GM18868 (cell line): ENCODE results near the gene NR4A2.
A peak's percentile ranks its signal among the peaks of the same experiment; 100 is the strongest.

Experiments
- ATAC-seq: cut with Tn5 transposase; IDR thresholded peaks from one replicate; pipeline ENCODE4 v1.9.1; 2021; ENCODE audit warnings: mild to moderate bottlenecking, moderate library complexity; ENCODE audit not compliant: unreplicated experiment

NR4A2 gene

GRCh38 chr2:156332534-156333273 is at the start of gene NR4A2:
Gene NR4A2 (minus strand): TSS chr2:156332721. CDS start chr2:156330186, 2,535 bp downstream.
- peak; percentile 72 for ATAC-seq

DNA sequence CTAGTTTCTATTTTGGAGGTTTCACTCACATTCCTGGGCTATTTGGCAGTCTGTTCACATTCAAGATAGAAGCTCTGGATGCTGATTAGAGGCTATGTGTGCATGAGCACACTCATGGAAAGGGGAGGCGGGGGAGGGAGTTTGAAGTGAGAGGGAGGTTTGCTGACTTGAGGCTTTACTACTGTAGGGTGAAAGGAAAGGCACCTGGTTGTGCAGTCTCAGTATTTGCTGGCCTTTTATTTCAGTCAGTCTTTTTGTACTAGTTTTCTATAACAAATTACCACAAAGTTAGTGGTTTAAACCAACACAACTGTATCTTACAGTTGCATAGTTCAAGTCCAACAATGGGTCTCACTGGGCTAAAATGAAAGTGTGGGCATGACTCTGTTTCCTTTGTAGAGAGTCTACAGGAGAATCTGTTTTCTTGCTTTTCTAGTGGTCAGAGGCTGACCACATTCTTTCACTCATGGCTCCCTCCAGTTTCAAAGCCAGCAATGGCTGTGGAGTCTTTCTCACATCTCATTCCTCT is 47.7 kb upstream of the NR4A2 start:
- ATAC-seq, result peak; percentile 83

DNA sequence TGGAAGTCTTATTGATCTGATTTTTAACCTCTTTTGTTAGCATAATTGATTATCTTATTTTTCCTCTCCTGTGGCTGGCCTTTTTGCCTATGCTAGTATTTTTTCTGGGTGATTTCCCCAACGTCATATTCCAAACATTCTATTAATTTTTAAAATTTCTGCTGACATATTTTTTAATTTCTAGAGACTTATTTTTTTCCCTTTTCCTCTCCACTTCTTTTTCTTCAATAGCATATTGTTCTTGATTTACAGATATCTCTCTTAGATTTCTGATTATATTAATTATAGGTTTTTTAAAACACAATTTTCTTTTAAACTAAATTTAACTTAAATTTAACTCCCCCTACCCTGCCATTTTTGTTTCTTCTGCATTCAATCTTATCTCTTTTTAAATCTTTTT is 47.2 kb upstream of the NR4A2 start:
- ATAC-seq, result no peak

GRCh38 chr2:156379071-156379470 is 46.5 kb upstream of the NR4A2 start:
- peak; percentile 76 for ATAC-seq

GRCh38 chr2:156366753-156367152 is 34.2 kb upstream of the NR4A2 start:
- ATAC-seq, result no peak

DNA sequence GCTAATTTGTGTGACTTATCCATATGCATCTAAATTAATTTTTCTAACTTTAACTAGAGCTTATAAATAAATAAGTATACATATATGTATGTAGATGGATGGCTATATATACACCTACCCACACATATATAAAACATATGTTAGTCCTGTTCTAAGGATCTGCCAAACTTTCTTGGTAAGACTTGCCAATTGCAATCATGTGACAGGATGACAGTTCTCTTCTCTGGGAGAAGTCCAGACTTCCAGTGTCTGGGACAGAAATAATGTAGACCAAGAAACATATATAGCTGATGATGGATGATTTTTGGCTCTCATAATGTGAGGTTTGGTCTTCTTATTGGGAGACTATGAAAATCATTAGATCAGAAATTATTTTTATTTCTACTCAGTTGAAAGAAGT is 30.6 kb upstream of the NR4A2 start:
- ATAC-seq, result no peak

DNA sequence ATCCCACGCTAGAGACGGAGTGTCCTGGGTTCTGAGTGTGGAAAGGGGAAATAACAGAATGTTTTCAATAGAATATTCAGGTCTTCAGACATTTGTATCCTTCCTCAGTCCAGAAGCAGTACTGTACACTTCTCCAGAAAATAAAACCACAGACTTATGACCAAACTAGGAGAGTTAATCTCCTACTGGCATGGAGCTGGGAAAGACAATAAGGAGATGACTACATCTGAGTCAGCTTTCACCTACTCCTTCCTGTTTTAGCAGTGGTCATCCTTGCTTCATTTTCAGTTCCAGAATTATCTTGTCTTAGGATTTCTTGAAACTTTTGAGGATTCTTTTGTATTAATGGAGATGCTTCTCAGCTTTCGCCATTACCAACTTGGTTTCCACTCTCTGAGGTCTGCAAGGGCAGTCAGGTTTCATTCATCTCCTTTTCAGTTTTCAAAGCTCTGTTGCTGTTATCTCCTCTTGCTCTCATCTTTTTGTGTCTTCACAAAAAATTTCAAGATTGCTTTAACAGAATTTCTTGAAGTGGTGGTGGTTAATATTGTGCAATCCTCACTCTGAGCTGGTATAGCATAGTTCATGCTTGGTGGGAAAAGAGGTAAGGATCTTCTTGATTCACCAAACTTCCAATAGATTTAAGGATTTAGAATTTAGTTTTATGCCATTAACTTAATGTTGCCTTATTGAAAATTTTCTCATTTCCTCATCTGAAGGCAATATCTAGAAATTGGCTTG is 23.7 kb upstream of the NR4A2 start:
- no peak for ATAC-seq

DNA sequence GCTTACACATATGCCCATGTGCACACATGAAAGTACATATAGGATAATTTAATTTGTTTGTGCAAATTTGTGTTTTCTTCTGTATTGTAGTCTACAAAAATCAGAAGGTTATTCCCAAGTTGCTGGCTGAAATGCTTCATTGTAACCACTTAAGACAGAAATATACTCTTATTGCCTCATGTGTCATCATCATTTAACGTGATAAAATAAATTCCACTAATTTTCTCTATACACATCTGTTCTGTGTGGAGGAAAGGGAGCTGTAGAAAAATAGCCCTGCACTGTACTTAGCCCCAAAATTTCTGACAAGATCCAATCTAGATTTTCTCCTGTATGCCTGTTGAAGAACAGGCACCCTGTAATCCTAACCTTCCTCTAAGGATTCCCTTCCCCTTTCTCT is 20.4 kb upstream of the NR4A2 start:
- ATAC-seq, result no peak

GRCh38 chr2:156350374-156351142 is 18.0 kb upstream of the NR4A2 start:
- no peak for ATAC-seq

DNA sequence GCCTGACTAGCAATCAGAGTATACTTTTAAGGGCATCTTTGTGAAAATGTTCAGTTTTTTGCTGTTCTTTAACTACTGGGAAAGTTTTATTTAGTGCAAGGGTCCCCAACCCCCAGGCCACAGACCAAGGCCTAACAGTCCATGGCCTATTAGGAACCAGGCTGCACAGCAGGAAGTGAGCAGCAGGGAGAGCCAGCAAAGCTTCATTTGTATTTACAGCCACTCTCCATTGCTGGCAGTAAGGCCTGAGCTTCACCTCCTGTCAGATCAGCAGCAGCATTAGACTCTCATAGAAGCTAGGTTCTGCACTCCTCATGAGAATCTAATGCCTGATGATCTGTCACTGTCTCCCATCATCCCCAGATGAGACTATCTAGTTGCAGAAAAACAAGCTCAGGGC is 17.1 kb upstream of the NR4A2 start:
- no peak for ATAC-seq

- no peak for ATAC-seq
These were observed 16.6 kb upstream of the NR4A2 start for GRCh38 chr2:156349161-156349560.

GRCh38 chr2:156347431-156347830 is 14.9 kb upstream of the NR4A2 start:
- no peak for ATAC-seq

GRCh38 chr2:156346731-156347130 is 14.2 kb upstream of the NR4A2 start:
- no peak for ATAC-seq

DNA sequence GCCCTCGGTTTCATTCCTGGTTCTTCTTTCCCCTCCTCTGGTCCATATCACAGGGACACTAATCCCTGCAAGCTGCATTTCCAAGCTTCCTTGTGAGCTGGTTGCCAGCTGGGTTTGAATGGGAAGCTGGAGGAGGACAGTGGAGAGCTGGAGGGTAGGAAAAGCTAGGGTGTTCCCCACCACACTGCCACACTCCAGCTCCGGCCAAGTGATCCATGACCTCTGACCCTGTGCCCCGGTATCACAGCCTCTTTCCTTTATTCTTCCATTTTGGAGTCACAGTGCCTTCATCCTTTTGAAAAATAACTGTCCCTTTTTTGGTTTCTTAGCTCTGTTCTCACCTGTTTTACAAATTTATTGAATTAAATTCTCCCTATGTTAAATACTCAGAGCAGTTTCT is 13.1 kb upstream of the NR4A2 start:
- ATAC-seq, result no peak

DNA sequence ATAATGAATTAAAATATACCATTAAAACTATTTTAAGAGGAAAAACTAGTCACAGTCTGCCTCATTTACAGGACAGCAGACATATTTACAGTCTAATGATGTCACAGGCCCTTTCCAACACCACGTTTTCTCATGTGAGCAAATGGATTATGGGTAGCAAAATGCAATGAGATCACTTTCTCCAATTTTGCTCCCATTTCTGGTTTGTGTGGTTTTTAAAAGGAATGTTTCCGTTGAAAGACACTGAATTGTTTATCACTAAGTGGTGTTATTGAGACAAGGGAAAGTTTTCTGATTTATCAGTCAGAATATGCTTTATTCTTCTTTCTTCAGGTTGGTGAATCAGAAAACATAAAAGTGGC is 11.4 kb upstream of the NR4A2 start:
- ATAC-seq, result no peak

DNA sequence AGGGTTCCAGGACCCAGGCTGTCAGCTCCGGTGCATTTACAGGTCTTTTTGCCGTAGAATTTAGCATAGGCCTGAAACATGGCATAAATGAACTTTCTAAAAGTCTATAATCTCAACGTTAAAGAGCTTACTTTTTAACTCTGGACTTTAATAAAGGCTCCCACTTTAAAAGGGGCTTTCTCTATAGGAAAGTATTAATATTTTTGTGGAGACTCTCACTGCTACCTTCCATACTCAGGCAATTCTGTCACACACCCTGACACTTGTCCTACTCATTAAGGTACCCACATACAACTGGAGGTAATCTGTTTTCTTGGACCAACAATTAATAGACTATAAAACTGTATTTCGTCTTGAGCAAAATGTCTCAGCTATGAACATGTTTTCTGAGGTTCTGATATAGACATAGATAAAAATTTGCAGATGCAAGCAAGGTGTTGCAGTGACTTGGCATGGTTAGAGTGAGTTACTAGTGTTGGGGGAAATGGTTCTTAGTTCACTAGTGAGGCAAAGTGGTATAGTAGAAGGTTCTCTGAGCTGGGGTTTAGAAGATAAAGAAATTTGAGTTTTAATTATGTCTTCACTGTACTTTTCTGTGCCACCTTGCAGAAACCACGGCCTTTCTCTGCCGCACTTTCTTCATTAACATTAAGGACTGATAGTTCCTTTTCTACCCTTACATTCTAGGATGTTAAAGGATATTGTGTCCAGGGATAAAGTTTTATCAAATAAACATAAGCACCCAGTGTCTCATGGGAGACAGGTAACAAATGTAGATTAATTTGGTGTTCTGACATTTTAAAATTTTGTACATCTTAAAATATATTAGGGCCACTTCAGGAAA is 10.8 kb upstream of the NR4A2 start:
- ATAC-seq, result no peak

GRCh38 chr2:156342254-156343095 is 10.0 kb upstream of the NR4A2 start:
- ATAC-seq, result peak; percentile 49

DNA sequence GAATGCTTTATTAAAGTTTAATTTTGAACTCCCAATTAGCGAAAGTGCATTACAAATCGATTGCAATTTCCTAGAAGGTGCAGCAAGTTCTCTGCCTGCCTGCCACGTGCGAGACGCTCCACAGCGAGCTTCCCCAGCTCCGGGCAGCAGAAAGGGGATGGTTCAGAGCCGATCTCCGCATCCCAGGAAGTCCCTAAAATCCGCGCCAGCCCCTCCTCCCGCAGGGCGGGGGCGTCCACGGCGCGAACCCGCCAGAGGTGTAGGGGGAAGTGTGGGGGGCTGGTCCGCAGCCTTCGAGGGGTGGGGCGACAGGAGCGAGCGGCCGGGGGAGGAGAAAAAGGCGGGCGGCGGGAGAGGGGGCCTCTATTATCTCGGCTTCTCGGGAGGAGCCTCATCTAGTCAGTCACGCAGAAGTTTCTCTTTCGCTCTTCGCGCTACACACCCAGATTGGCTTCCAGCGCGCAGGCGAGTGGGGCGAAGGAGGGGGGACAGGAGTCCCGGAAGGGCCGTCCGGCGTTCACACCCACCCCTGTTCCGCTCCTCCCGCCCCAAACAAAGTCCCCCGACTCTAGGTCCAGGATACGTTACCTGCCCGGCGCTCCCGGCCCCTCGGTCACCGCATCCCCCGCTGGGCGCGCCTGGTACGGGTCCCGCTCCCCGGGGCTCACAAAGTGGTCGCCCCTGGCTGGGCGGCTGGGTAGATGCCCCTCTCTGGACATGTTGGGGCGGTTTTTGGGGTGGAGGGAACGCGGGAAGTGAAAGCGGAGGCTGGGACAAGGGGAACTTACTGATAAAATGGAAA is 9.1 kb upstream of the NR4A2 start:
- ATAC-seq, result peak; percentile 80
